H1 (cell line): ENCODE measurements around the gene ECPAS. TPM values are rescaled to one million over a fixed set of nuclear protein-coding genes. Genes with fewer than 3 reads are reported as not detected.

Experiments
- CTCF ChIA-PET: fragments of 300-600 bp; sonication (Branson Sonifier 250); formaldehyde crosslinking; loops from one replicate; lab custom pipeline; 2021; ENCODE audit not compliant: partially characterized antibody; lab: Charles Lee
- POLR2A ChIA-PET: fragments of 300-600 bp; sonication (Branson Sonifier 250); formaldehyde crosslinking; loops from one replicate; lab custom pipeline; 2021; ENCODE audit warnings: inconsistent platforms; ENCODE audit not compliant: partially characterized antibody; lab: Charles Lee
- DNase-seq, 2 experiments: peaks; one replicate each; pipeline versions ENCODE4 v3.0.0 to v3.0.0-alpha.2; 2010 to 2022; ENCODE audit warnings: low spot score in 2 of 2, low read depth in 1 of 2, mixed read lengths in 1 of 2
- FAIRE-seq: peaks from 2 replicates; lab custom pipeline; 2011; peaks lifted over from hg19 to GRCh38; lab: Jason Lieb, UNC
- H2AFZ ChIP-seq: 2 replicates; pipeline ENCODE4 v1.8.1; 2012; ENCODE audit warnings: low read length, inconsistent platforms
- H2AK5ac ChIP-seq: 2 replicates; pipeline ENCODE4 v1.6.1; 2013; ENCODE audit warnings: low read depth, low read length
- H2BK120ac ChIP-seq: replicated peaks from 2 replicates; pipeline ENCODE3; 2013; ENCODE audit warnings: low read depth, low read length, inconsistent platforms
- H2BK12ac ChIP-seq: 2 replicates; pipeline ENCODE4 v1.6.1; 2013; ENCODE audit warnings: low read depth, low read length
- H2BK15ac ChIP-seq: 2 replicates; pipeline ENCODE4 v1.6.1; 2013; ENCODE audit warnings: low read length
- H2BK20ac ChIP-seq: 2 replicates; pipeline ENCODE4 v1.6.1; 2013; ENCODE audit warnings: low read length
- H2BK5ac ChIP-seq: 2 replicates; pipeline ENCODE4 v1.6.1; 2013; ENCODE audit warnings: low read depth, low read length
- H3K14ac ChIP-seq: 2 replicates; pipeline ENCODE4 v1.6.1; 2013; ENCODE audit warnings: inconsistent platforms; ENCODE audit not compliant: insufficient read length
- H3K18ac ChIP-seq: 2 replicates; pipeline ENCODE4 v1.6.1; 2013; ENCODE audit warnings: low read length; ENCODE audit errors: extremely low read depth
- H3K23ac ChIP-seq: 2 replicates; pipeline ENCODE4 v1.6.1; 2013; ENCODE audit warnings: inconsistent platforms; ENCODE audit not compliant: insufficient read length
- H3K23me2 ChIP-seq: 2 replicates; pipeline ENCODE4 v1.6.1; 2013; ENCODE audit warnings: low read depth, low read length
- H3K27ac ChIP-seq: 2 replicates; pipeline ENCODE4 v1.6.1; 2011; ENCODE audit warnings: low read depth, low read length, inconsistent platforms
- H3K27me3 ChIP-seq, 4 experiments: replicated peaks in 1 of 4; 1 replicate in 1 of 4; 2 replicates in 3 of 4; pipeline versions ENCODE4 v1.6.1 to v1.8.1; 2011 to 2013; ENCODE audit warnings: low read length in 3 of 4, mild to moderate bottlenecking in 3 of 4, inconsistent platforms in 2 of 4, mixed read lengths in 2 of 4, moderate library complexity in 1 of 4; ENCODE audit not compliant: control insufficient read depth in 3 of 4, insufficient read depth in 3 of 4; ENCODE audit errors: extremely low read depth in 1 of 4
- H3K36me3 ChIP-seq, 4 experiments: 2 replicates each; pipeline versions ENCODE4 v1.6.1 to v1.8.1; 2011 to 2013; ENCODE audit warnings: mild to moderate bottlenecking in 4 of 4, low read length in 3 of 4, moderate library complexity in 2 of 4, control low read depth in 1 of 4, inconsistent platforms in 1 of 4; ENCODE audit not compliant: insufficient read depth in 4 of 4, control insufficient read depth in 2 of 4
- H3K4ac ChIP-seq: replicated peaks from 2 replicates; pipeline ENCODE3; 2013; ENCODE audit warnings: low read length, low read depth, mixed read lengths, inconsistent platforms; ENCODE audit not compliant: insufficient read length
- H3K4me1 ChIP-seq, 4 experiments: replicated peaks in 1 of 4; 1 replicate in 1 of 4; 2 replicates in 3 of 4; pipeline versions ENCODE4 v1.6.1 to v1.8.1; 2011 to 2013; ENCODE audit warnings: low read length in 3 of 4, inconsistent platforms in 2 of 4, mixed read lengths in 1 of 4; ENCODE audit not compliant: insufficient read depth in 4 of 4, control insufficient read depth in 3 of 4
- H3K4me2 ChIP-seq, 2 experiments: 2 replicates each; pipeline versions ENCODE4 v1.6.1 to v1.8.1; 2011 to 2013; ENCODE audit warnings: low read depth in 2 of 2, low read length in 2 of 2, control low read depth in 1 of 2, inconsistent platforms in 1 of 2, mild to moderate bottlenecking in 1 of 2; ENCODE audit not compliant: insufficient read depth in 1 of 2
- H3K4me3 ChIP-seq, 4 experiments: fragments of 200-600, 300-600 bp in 1 of 4; sonication (generic), shearing (Covaris generic), sonication (Bioruptor Twin) in 1 of 4; 2 replicates each; pipeline versions ENCODE4 v1.5.1 to v1.8.1; 2011 to 2016; ENCODE audit warnings: low read length in 4 of 4, low read depth in 3 of 4, control low read depth in 2 of 4, inconsistent platforms in 2 of 4, mild to moderate bottlenecking in 2 of 4, mixed read lengths in 1 of 4, moderate library complexity in 1 of 4; ENCODE audit not compliant: insufficient read depth in 2 of 4; ENCODE audit errors: extremely low read depth in 1 of 4
- H3K56ac ChIP-seq: replicated peaks from 2 replicates; pipeline ENCODE3; 2013; ENCODE audit warnings: low read depth, mild to moderate bottlenecking, mixed read lengths, low read length, inconsistent platforms; ENCODE audit not compliant: insufficient read length
- H3K79me1 ChIP-seq: 2 replicates; pipeline ENCODE4 v1.6.1; 2013; ENCODE audit warnings: low read depth, low read length, control low read depth
- H3K79me2 ChIP-seq, 2 experiments: 2 replicates each; pipeline versions ENCODE4 v1.6.1 to v1.8.1; 2012 to 2013; ENCODE audit warnings: low read length in 2 of 2, mild to moderate bottlenecking in 2 of 2, inconsistent platforms in 1 of 2; ENCODE audit not compliant: insufficient read depth in 2 of 2, control insufficient read depth in 1 of 2
- H3K9ac ChIP-seq, 4 experiments: replicated peaks in 1 of 4; 1 replicate in 1 of 4; 2 replicates in 3 of 4; pipeline versions ENCODE4 v1.6.1 to v1.8.1; 2011 to 2013; ENCODE audit warnings: low read depth in 3 of 4, low read length in 3 of 4, control low read depth in 2 of 4, mild to moderate bottlenecking in 2 of 4, moderate library complexity in 2 of 4, inconsistent platforms in 1 of 4; ENCODE audit errors: extremely low read depth in 1 of 4
- H3K9me3 ChIP-seq, 2 experiments: 2 replicates each; pipeline versions ENCODE4 v1.6.1 to v1.8.1; 2012 to 2013; ENCODE audit warnings: mild to moderate bottlenecking in 2 of 2, moderate library complexity in 2 of 2, control low read depth in 1 of 2, inconsistent platforms in 1 of 2, low read depth in 1 of 2, low read length in 1 of 2, mixed read lengths in 1 of 2; ENCODE audit not compliant: insufficient read depth in 2 of 2
- H4K20me1 ChIP-seq, 2 experiments: replicated peaks in 1 of 2; 2 replicates each; pipeline versions ENCODE3 to v1.8.1; 2011 to 2013; ENCODE audit warnings: inconsistent platforms in 2 of 2, low read length in 2 of 2, mild to moderate bottlenecking in 1 of 2; ENCODE audit not compliant: insufficient read depth in 2 of 2, control insufficient read depth in 1 of 2
- H4K5ac ChIP-seq: 2 replicates; pipeline ENCODE4 v1.6.1; 2013; ENCODE audit warnings: low read length, low read depth, mixed read lengths, inconsistent platforms; ENCODE audit not compliant: insufficient read length
- H4K8ac ChIP-seq: 2 replicates; pipeline ENCODE4 v1.8.0; 2013; ENCODE audit warnings: mild to moderate bottlenecking, moderate library complexity, low read length, inconsistent platforms; ENCODE audit not compliant: insufficient read depth; ENCODE audit errors: extremely low read depth
- H4K91ac ChIP-seq: replicated peaks from 2 replicates; pipeline ENCODE3; 2013; ENCODE audit warnings: low read length, mixed read lengths, inconsistent platforms; ENCODE audit not compliant: insufficient read length
- CHD1 ChIP-seq: IDR thresholded peaks from 2 replicates; pipeline ENCODE4 v1.6.1; 2012; ENCODE audit warnings: low read depth, low read length, improper control_type of control experiment
- E2F6 ChIP-seq: IDR thresholded peaks from 2 replicates; pipeline ENCODE4 v1.6.1; 2012; ENCODE audit warnings: inconsistent platforms
- MAX ChIP-seq: IDR thresholded peaks from 2 replicates; pipeline ENCODE4 v1.6.1; 2012; ENCODE audit warnings: inconsistent platforms
- POLR2A ChIP-seq, 2 experiments: IDR thresholded peaks; 1 replicate in 1 of 2; 2 replicates in 1 of 2; pipeline ENCODE4 v1.6.1; 2011; ENCODE audit warnings: low read depth in 2 of 2, low read length in 2 of 2, mild to moderate bottlenecking in 2 of 2; ENCODE audit errors: control extremely low read depth in 1 of 2
- RBBP5 ChIP-seq: IDR thresholded peaks from 2 replicates; pipeline ENCODE4 v1.7.1; 2012; ENCODE audit warnings: low read depth, mild to moderate bottlenecking, inconsistent platforms, low read length, moderate library complexity, borderline replicate concordance
- SP1 ChIP-seq: IDR thresholded peaks from 2 replicates; pipeline ENCODE4 v1.6.1; 2011; ENCODE audit warnings: low read depth, low read length
- SP2 ChIP-seq: IDR thresholded peaks from 2 replicates; pipeline ENCODE4 v1.6.1; 2012; ENCODE audit warnings: mild to moderate bottlenecking, low read length, inconsistent platforms
- YY1 ChIP-seq: IDR thresholded peaks from 2 replicates; pipeline ENCODE4 v1.6.1; 2011; ENCODE audit warnings: low read depth, mild to moderate bottlenecking, low read length
- WGBS, 2 experiments: shearing (Covaris generic) in 1 of 2; methylation state at CpG; one replicate each; pipeline versions ENCODE4 v1.1.6 to v1.1.7; 2013 to 2015; ENCODE audit warnings: low lambda C conversion rate in 2 of 2, mixed read lengths in 2 of 2, inconsistent platforms in 1 of 2, low coverage in 1 of 2, missing lambda C conversion rate in 1 of 2; ENCODE audit not compliant: insufficient replicate concordance in 2 of 2, insufficient coverage in 1 of 2, insufficient read length in 1 of 2; ENCODE audit errors: extremely low coverage in 1 of 2, missing lambda C conversion rate in 1 of 2; 5-methylcytosine and 5-hydroxymethylcytosine counted together
- polyA plus RNA-seq, 7 experiments: library from polyadenylated mRNA; depleted of rRNA in 3 of 7; stranded (reverse) in 5 of 7; unstranded in 2 of 7; fragments of >200 nt in 5 of 7; fragments of 200-250 nt in 2 of 7; gene quantifications; 1 replicate in 5 of 7; 2 replicates in 1 of 7; 4 replicates in 1 of 7; pipeline versions ENCODE4 v1.2.1 to v1.2.3, GENCODE V29; 2011 to 2013; ENCODE audit warnings: missing spikeins in 2 of 7, mixed read lengths in 2 of 7
- total RNA-seq: library from RNA; stranded (reverse); fragmentation: NEBNext Ultra II Directional; extraction: Animal tissue kit (Norgen Biotek cat#: 25700); gene quantifications from 2 replicates; pipeline ENCODE4 v1.2.1, GENCODE V29; 2021

Gene ECPAS
- total and polyA plus RNA-seq, 2 of the 8 experiments (the other 6 are each of a cell fraction or from before 2014, with no cell fraction given) = 20.9 to 131 TPM

GRCh38 chr9:111389406-111389805 lies 94.8 kb downstream of the ECPAS start:
- no peak overlapping the region for H3K4me3 ChIP-seq
- H2BK5ac ChIP-seq = no peak overlapping the region
- no peak overlapping the region for H2BK12ac ChIP-seq
- H3K18ac ChIP-seq = no peak overlapping the region
- POLR2A ChIA-PET = no interaction called here
- TF ChIP-seq MAX = no peak
- TF ChIP-seq CHD1 = no peak
- TF ChIP-seq SP1 = no peak
- no peak for TF ChIP-seq SP2
- no peak for TF ChIP-seq YY1
- TF ChIP-seq RBBP5 = no peak
- TF ChIP-seq POLR2A (IDR thresholded peaks at IDR 0.05; ENCODE audit: control extremely low read depth in 1 of 2, low read depth in 2 of 2, low read length in 2 of 2) = no peak
- no peak for TF ChIP-seq E2F6
- TF ChIP-seq, all 59 proteins: peak for 0
- FAIRE-seq (no peak), DNase-seq (no peak)
- Histone ChIP-seq H3K36me3 (peaks cover 10 to 71% (median 47%) of the 10 kb centered on the region in 4 experiments; a peak in 6 of 8 replicates), H3K27me3 (no peaks in the 10 kb centered on the region), H3K23ac (no peak overlapping the region), H3K4ac (no peak overlapping the region), H3K4me2 (no peak overlapping the region), H4K5ac (no peak overlapping the region), H3K9me3 (no peaks in the 10 kb centered on the region), H3K27ac (no peak overlapping the region), H3K14ac (no peak overlapping the region), H2BK15ac (no peak overlapping the region), H3K9ac (no peak overlapping the region), H2AK5ac (no peak overlapping the region), H3K79me2 (no peaks in the 10 kb centered on the region), H2BK20ac (no peak overlapping the region), H3K4me1 (no peaks in the 10 kb centered on the region), H4K20me1 (no peaks in the 10 kb centered on the region), H3K23me2 (no peaks in the 10 kb centered on the region), H3K56ac (no peak overlapping the region), H3K79me1 (no peaks in the 10 kb centered on the region), H2AFZ (no peak overlapping the region), H2BK120ac (no peak overlapping the region), H4K91ac (no peak overlapping the region), H4K8ac (no peak overlapping the region)
- CTCF ChIA-PET = no interaction called here
- WGBS, 2 experiments = 97% methylated on average over 4 of the region's 4 CpGs; no CpG with 5 or more reads in 1 of the 2 experiments
